Hematopoietic multipotent progenitor cell (in vitro differentiated cells): ENCODE results near the gene CEP162. TPM values are rescaled to one million over a fixed set of nuclear protein-coding genes. Genes with fewer than 3 reads are reported as not detected.
"Not testable (repeated sequence)": the region's sequence is repeated elsewhere in the genome, so short reads cannot be mapped to it uniquely, and the experiment has no call there.

Experiments used
- DNase-seq, 3 donors: peaks; one replicate each; pipeline ENCODE4 v3.0.0-alpha.2; 2011 to 2015; ENCODE audit warnings: low read depth in 2 of 3, low spot score in 2 of 3
- total RNA-seq: library from RNA; depleted of rRNA; stranded (reverse); fragments of >200 nt; gene quantifications from one replicate; pipeline ENCODE4 v1.2.3, GENCODE V29; 2012

The CEP162 gene
- total RNA-seq, 1 donor, result 1.6 TPM

DNA sequence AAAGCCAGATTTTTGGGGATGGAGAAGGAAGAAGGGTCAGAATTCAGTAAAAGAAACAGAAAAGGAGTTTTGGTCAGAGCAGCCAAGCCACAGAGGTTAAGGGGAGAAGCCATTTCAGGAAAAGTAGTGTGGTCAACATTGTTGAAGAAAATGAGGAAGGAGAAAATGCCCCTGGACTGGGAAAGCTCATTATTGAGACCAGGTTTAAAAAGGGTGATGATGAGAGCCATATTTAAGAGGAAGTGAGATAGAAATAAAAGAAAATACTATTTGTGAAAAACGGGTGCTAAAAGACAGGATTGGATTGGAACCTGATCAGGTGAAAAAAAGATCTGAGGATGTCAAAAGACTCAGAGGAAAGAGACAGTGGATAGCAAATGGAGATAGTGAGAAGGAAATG, 75.8 kb downstream of the CEP162 start:
- no peak for DNase-seq

DNA sequence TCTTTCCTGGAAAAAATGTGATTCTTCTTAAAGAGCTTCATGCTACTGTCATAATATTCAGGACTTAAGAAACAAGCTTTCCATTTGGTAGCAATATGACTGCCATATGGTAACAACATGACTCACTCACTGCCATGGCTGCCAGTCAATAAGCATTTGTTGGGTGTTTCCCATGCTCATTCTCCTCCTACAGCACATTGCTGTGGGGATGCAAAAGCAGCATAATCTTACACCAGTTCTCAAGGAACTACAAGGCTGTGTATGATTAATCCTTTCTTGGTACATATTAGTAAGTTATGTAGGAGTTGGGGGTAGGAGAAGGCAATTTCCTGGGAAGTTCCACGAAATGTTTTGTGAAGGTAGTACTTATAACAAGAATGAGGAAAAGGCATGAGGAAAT, 76.7 kb downstream of the CEP162 start:
- no peak for DNase-seq

DNA sequence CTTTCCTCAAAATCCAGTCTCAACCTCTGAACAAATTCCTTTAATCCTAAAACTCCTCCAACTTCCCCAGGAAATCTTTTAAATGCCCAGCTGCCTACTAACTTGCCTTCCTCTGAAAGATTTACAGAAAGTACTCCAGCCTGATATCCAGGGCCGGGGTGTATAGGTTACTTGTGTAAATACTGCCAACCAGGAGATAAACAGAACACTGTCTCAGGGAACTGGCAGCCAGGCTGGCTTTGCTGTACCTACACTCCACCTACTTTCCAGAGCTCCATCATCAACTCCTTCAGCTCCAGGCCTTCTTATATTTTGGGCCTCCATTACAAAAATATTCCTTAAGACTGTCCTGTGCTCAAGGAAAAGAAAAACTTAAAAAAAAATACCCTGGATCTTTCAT, 85.9 kb downstream of the CEP162 start:
- DNase-seq, result no peak

DNA sequence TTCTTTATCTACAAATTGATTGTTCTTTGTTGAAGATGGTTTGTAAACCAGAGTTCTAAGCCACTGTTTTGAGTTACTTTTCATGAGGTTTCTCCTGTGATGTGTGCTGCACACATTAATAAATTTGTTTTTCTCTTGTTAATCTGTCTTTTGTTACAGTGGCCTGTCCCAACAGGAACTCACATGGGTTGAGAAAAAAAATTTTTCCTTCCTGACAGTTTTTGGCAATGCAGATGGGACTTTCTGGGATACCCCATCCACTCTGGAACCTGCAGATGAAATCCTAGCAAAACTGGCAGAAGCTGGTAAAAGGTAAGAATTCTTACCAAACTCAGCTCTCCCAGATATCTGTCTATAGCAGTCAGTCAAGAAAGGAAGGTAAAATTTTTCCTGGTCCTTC, 88.1 kb downstream of the CEP162 start:
- no peak for DNase-seq

DNA sequence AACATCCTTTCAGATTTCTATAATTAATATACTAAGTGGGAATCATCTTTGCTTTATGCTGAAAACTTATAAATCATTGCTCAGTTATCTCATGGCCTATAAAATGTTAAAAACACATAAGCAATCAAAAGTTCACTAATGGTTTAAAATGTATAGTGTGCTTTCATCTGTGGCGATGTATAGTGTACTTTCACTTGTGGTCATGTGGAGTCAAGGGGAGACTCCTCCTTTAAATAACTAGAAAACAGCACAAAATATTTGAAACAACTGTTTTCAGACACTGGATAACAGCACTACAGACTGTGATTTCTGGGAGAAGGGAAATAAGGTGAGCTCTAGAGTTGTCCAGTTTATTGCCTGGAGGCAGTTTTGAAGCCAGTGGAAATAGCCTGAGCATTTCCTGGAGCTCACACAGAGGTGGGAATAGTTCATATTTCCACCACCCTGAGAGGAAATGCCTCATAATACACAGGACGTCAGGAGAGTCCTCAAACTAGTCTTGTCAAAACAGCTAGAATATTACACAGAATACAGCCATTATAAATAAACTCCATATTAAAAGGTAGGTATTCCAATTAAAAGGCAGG, 89.4 kb downstream of the CEP162 start:
- no peak for DNase-seq

DNA sequence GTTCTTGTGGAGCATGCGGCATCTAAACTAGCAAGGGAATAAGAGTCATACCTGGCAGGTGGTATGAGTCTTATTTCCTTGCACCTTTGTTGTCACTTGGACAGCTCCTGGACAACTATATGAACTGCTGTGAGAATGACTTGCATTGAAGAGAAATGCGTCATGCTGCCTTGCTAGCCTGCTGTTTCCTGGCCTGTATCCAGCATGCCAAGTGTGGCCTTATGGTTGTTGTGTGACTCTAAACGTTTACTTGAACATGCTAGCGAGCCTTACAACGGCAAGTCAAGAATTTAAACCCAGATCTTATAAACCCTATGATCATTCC, 90.4 kb downstream of the CEP162 start:
- DNase-seq, result no peak

DNA sequence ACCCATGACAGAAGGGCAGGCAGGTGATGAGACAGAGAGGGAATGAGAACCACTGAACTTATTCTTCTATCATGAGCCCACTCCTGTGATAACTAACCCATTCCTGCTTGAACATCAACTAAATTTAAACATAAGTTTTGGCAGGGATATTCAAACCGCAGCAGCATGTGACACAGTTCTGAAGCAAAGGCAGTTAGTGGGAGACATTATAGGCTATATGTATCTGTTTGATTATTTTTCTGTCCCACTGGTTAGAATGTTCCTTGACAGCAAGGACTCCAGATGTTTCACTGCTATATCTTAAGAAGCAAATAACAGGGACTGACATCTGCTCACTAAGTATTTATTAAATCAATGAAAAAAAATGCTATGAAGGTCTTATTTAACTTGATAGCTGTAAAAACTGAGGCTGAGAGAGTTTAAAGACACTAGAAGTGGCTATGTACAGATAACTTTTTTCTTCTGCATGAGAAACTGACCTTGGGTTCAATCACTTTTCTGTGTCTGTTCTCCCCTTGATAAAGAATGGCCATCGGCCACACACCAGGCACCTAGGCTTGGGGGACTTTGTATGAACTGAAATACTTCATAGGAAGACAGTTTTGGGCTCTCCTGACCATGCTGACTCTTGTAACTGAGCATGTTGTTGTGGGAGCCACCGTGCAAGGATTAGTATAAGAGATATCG, 90.9 kb downstream of the CEP162 start:
- no peak for DNase-seq

DNA sequence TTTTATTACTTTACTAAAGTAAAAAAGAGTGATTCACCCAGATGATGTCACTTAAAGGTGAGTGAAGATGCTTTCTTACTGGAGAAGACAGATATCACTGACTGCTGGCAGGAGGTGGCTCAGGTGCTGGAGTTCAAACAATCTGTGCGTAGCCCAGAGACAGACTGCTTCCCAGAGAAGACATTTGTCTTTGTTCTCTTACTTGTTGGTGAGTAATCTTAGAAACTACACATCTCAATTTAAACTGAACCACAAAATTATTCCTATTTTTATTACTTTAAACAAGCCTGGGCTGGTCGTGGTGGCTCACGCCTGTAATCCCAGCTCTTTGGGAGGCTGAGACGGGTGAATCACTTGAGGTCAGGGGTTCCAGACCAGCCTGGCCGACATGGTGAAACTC, 92.2 kb downstream of the CEP162 start:
- DNase-seq, result no peak

DNA sequence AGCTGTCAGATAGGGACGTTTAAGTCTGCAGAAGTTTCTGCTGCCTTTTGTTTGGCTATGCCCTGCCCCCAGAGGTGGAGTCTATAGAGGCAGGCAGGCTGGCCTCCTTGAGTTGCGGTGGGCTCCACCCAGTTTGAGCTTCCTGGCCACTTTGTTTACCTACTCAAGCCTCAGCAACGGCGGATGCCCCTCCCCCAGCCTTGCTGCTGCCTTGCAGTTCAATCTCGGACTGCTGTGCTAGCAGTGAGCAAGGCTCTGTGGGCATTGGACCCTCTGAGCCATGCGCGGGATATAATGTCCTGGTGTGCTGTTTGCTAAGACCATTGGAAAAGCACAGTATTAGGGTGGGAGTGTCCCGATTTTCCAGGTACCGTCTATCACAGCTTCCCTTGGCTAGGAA, 94.1 kb downstream of the CEP162 start:
- not testable (repeated sequence) for DNase-seq

DNA sequence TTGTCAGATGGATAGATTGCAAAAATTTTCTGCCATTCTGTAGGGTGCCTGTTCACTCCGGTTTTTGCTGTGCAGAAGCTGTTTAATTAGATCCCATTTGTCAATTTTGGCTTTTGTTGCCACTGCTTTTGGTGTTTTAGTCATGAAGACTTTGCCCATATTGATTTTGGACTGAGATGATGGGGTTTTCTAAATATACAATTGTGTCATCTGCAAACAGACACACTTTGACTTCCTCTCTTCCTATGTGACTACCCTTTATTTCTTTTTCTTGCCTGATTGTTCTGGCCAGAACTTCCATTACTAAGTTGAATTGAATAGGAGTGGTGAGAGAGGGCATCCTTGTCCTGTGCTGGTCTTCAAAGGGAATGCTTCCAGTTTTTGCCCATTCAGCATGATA, 97.9 kb downstream of the CEP162 start:
- not testable (repeated sequence) for DNase-seq

DNA sequence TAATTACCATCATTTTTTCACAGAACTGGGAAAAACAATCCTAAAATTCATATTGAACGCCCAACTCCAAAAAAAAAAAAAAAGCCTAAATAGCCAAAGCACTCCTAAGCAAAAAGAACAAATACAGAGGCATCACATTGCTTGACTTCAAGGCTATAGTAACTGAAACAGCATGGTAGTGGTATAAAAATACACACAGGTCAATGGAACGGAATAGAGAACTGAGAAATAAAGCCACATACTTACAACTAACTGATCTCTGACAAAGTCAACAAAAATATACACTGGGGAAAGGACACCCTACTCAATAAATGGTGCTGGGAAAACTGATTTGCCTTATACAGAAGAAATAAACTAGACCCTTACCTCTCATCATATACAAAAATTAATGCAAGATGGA, 104.3 kb downstream of the CEP162 start:
- DNase-seq, result no peak

DNA sequence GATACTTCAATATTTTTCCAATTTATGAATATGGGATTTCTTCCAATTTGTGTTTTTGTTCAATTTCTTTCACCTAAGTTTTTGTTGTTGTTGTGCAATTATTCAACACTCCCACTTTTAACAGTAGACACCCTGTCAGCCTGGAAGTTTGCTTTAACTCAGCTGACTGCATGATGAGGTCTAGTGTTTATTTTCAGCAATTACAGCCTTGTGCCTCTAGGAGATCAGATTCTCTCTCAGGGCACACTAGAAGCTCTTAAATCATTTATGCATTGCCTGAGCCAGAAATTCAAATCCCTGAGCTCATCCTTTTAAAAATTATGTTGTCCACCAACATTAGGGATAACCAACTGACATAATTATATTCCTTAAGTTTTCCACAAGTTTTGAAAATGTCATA, 108.2 kb downstream of the CEP162 start:
- DNase-seq, result no peak

DNA sequence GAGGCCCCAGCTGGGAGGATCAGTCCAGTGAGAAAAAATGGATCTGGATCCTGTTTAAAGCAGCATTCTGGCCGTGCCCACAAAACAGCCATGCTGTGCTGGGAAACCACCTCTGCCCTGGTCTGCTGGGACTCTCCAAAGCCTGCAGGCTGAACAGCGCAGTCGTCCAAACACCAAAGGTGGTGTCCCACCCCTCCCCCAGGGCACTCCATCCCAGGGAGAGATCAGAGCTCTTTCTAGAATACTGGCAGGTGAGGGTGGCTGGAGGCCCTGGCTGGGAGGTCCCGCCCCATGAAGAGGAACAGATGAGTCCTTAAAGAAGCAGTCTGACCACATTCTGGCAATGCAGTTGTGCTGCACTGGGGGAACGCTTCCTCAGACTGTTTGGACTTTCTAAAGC, 109.3 kb downstream of the CEP162 start:
- DNase-seq, result no peak

DNA sequence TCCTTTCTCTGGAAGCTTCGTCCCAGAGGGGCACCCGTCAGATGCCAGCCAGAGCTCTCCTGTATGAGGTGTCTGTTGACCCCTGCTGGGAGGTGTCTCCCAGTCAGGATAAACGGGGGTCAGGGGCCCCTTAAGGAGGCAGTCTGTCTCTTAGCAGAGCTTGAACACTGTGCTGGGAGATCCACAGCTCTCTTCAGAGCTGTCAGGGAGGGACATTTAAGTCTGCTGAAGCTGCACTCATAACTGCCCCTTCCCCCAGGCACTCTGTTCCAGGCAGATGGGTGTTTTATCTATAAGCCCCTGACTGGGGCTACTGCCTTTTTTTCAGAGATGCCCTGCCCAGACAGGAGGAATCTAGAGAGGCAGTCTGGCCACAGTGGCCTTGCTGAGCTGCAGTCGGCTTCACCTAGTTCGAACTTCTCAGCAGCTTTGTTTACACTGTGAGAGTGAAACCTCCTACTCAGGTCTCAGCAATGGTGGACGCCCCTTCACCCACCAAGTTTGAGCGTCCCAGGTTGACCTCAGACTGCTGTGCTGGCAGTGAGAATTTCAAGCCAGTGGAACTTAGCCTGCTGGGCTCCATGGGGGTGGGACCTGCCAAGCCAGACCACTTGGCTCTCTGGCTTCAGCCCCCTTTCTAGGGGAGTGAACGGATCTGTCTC, 112.4 kb downstream of the CEP162 start:
- not testable (repeated sequence) for DNase-seq

DNA sequence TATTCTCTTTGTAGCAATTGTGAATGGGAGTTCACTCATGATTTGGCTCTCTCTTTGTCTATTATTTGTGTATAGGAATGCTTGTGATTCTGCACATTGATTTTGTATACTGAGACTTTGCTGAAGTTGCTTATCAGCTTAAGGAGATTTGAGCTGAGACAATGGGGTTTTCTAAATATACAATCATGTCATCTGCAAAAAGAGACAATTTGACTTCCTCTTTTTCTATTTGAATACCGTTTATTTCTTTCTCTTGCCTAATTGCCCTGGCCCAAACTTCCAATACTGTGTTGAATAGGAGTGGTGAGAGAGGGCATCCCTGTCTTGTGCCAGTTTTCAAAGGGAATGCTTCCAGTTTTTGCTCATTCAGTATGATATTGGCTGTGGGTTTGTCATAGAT, 116.1 kb downstream of the CEP162 start:
- not testable (repeated sequence) for DNase-seq

DNA sequence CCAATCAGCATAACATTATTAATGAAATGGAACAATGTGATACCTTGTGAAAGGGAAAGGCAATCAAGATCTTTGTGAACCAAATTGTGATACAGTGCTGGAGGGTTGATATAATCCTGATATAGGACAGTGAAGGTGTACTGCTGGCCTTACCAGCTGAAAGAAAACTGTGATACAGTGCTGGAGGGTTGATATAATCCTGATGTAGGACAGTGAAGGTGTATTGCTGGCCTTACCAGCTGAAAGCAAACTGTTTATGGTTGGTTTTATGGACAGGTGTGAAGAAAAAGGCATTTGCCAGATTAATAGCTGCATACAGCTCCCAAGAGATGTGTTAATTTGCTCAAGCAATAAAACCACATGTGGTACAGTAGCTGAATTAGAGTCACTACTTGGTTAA, 119.9 kb downstream of the CEP162 start:
- no peak for DNase-seq

DNA sequence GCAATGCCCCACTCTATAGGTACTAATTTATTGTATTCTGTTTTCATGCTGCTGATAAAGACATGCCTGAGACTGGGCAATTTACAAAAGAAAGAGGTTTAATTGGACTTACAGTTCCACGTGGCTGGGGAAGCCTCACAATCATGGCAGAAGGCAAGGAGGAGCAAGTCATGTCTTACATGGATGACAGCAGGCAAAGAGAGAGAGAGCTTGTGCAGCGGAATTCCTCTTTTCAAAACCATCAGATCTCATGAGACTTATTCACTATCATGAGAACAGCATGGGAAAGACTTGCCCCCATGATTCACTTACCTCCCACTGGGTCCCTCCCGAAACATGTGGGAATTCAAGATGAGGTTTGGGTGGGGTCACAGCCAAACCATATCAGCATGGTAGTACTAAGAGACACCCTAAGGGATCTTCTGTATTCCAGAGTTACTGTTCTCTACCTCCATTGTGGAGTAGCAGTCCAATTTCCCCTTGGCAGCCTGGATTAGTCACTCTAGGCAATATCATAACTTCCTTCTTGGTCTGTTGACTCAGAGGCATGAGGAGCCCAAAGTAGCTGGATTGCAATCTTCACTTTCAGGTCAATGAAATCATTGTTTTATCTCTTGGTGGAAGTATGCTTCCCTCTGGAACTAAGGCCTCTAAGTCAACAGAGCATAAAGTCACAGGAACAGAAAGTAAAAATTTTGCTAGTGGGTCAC, 122.1 kb downstream of the CEP162 start:
- DNase-seq, result not testable (repeated sequence)

DNA sequence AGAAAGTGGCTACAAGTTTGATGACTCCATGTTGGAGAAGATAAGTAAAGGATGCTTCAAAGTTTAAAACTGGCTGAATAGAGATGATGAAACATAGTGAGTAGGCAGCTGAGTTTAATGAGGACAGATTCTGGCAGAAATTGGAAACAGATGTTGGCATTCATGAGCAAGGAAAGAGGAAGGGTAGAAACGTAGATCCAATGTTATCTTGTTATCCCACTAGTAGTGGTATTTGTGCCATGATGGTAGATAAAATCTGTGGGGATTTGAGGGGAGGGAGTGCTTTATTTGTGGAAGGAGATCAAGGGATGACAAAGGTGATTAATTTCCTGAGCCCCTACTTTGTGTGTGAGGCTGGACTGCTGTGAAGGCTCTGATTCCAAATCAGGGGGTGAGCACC, 124.4 kb downstream of the CEP162 start:
- DNase-seq, result no peak

DNA sequence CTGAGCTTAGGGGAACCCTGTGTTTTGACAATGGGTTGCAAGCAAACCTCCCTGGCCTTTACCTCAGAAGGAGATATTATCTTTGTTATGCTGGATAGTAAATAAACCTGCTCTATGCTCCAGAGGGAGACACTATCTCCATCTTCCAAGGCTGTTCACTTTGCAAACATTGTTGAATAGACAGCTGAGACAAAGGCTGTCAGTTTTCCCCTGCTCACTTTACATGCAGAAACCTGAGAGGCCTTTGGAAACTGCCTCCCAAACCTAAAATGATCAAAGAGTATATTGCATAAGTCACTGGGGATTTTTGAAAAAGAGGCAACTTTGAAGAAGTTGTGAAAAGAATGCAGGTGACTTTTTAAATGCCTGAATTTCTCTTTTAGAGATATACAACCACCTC, 132.3 kb downstream of the CEP162 start:
- no peak for DNase-seq

DNA sequence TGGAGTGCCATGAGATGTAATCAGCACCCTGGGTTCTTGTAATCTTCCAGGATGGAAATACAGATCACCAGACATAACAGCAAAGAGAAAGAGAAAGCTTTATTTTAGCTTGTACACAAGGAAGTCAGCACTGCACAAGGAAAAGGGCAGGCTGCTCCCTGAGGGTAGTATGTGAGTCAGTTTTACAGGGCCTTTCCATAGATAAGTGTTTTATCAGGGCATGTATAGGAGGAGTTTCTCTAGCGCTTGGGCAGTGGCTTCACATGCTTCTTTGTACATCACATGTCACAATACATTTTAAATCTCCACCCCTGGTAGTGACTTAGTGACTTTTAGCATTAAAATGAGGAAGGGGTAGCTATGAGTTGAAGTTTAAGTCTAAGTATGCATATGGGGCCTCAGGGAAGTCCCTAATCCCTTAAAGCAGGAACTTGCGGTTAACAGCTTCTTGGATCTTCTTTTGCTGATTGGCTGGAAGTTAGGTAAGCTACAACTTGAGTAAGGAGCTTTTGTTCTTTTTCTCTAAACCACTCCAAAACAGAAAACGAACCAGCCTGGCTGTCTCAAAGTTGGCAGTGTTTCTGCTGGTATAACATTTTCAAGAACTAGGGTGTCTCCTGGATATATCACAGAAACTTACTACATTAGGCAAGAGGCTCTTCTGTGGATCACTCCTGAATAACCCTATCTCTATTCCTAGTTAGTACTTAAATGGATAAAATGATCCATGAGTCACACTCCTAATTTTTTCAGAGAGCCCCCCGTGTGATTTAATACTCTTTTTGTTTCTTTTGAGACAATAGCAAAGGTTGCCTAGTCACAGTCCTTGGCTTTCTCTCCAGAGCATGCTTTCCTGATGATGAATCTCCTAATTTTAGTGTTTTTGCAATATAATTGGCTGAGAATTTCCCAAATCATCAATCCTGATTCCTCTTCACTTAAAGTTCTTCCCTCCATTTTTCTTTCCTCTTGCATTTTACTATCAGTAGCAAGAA, 133.7 kb downstream of the CEP162 start:
- no peak for DNase-seq

DNA sequence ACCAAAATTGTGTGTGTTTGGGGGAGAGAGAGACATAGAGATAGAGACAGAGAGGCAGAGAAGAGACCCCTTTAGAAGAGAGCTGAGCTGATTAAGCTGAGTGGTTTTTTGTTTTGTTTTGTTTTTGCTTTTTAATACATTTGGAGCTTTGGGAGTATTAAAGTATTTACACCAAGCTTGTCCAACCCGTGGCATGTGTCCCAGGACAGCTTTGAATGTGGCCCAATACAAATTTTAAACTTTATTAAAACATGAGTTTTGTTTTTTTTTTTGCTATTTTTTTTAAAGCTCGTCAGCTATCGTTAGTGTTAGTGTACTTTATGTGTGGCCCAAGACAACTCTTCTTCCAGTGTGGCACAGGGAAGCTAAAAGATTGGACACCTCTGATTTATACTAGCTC, 137.9 kb downstream of the CEP162 start:
- no peak for DNase-seq
